GM21737 (cell line): ENCODE measurements around the gene MRPL27.

Experiments used
- ATAC-seq: cut with Tn5 transposase; IDR thresholded peaks from one replicate; pipeline ENCODE4 v1.9.1; 2021; ENCODE audit warnings: mild to moderate bottlenecking, moderate library complexity; ENCODE audit not compliant: unreplicated experiment

The MRPL27 gene

DNA sequence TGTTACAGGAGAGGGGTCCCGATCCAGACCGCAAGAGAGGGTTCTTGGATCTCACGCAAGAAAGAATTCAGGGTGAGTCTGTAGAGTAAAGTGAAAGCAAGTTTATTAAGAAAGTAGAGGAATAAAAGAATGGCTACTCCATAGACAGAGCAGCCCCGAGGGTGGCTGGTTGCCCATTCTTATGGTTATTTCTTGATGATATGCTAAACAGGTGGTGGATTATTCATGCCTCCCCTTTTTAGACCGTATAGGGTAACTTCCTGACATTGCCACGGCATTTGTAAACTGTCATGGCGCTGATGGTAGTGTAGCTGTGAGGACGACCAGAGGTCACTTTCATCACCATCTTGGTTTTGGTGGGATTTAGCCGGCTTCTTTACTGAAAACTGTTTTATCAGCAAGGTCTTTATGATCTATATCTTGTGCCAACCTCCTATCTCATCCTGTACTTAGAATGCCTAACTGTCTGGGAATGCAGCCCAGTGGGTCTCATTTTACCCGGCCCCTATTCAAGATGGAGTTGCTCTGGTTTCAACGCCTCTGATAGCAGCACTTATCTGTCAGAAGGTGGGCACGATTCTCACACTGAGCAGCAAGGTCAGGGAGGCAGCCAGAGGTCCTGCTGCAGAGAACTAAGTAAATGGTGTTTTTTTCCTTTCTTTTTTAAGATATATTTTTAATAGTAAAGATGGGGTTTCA lies 53.5 kb downstream of the MRPL27 start:
- ATAC-seq, result no peak

DNA sequence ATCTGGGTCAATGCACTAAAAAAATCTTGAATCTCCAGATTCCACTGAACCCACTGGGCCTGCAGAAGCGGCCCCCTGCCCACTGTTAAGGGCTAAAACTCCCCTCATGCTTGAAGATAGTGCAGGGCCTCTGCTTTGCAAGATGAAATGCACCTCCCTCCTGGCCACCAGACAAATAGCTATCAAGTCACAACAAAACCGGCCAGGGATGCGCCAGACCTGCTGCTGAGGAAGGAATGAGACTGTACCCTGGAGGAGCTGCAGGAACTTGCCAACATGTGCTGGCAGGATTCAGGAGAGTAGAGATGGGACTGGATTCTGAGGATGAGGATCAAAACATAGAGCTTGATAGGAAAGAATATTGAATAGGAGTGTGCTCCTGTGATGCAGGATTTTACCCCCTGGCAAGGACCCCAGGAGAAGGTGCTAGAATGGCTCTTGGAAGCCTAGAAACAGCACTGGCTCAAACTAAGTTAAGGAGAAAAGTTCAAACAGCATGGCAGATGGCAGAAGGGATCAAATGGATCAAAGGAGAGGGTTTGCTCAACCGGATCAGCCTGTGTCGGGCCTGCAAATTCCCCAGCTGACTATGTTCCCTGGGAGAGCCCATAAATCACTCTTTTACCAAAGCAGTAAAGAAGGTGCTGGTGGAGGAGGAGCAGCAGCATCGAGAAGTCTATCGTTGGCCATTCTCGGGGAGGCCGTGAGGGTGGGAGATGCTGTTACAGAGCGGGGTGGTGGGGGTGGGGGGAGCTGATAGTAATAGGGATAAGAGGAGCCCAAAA lies 54.3 kb downstream of the MRPL27 start:
- ATAC-seq, result no peak
